ENCODE measurements around the gene NPBWR2. TPM values are rescaled to one million over a fixed set of nuclear protein-coding genes. Genes with fewer than 3 reads are reported as not detected.

NPBWR2 gene
- polyA plus RNA-seq, 3 donors, result not detected

DNA sequence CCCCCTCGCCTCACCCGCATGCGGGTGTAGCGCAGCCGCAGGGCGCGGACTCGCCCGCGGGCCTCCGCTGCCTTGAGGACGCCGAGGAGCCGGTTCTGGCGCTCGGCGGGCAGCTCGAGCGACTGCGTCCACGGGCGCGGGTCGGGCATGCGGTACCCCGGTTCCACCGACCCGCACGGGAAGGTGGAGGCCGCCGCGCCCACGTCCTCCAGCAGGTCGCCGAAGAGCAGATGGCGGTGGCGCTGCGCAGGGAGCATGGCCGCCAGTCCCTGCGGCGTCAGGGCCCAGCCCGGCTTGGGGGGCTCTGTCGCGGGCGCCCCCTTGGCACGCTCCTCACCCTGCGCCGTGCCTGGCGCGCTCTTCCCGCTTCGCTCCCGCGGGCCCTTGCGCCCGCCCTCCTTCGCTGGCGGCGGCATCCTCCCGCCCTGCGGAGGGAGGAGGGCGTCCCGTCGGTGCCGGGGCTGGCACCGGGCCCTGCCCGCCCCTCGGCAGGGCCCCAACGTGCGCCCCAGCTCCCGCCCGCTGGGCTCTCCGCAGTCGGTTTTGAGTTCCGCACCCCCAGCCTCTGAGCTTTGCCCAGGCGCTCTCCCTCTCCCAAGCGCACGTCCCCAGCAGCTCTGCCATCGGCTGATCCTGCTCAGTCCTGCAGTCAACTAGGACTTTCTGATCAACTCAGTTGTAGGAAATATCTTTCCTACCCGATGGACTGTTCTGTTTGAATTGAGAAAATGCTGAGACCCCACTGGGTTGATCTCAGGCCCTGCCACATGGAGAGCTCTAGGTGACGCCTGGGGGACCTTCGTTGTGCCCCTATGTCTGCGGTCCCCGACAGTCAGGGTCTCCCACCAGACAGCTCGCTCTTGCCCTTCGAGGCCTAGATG lies 23.3 kb downstream of the NPBWR2 start, which contains the start of gene LKAAEAR1:
Gene LKAAEAR1 (minus strand): TSS at position 595 of the 881 bp plus-strand sequence. CDS start 179 bp downstream, at position 416.
- peaks cover 9 to 20% of the 10 kb centered on the region in 2 donors for H3K27me3 ChIP-seq (ENCODE audit: control insufficient read depth in 2 of 2, insufficient read depth in 2 of 2, low read length in 2 of 2)
- Mint-ChIP-seq H3K36me3 (peaks cover 6 to 8% of the 10 kb centered on the region in 2 donors), H3K27me3 (ENCODE audit: low read depth in 3 of 3) (peaks cover 23 to 31% (median 24%) of the 10 kb centered on the region in 3 donors), H3K4me3 (peak within 1 kb of the TSS; percentile 82 to 95), H3K27ac (peak within 1 kb of the TSS in 5 of 7 donors; percentile 30 to 71 (median 63)), H3K9me3 (peaks cover 6 to 12% (median 11%) of the 10 kb centered on the region in 7 donors), H3K4me1 (peaks cover 38% of the 10 kb centered on the region)
- H3K9me3 ChIP-seq (replicated peaks in 1 of 2; ENCODE audit: control insufficient read depth in 1 of 2, insufficient read depth in 1 of 2, low read length in 2 of 2), result peaks cover 8 to 14% of the 10 kb centered on the region in 2 donors
- DNase-seq, result no peak
- WGBS (ENCODE audit: insufficient coverage), result under 1% methylated on average over 80 of the region's 86 CpGs
- peak within 1 kb of the TSS; percentile 43 for H3K9ac ChIP-seq (ENCODE audit: insufficient read depth, low read length, poor library complexity, severe bottlenecking)
- H3K4me1 ChIP-seq (ENCODE audit: control insufficient read depth in 1 of 2, insufficient read depth in 2 of 2, low read length in 2 of 2), result peaks cover 38 to 45% of the 10 kb centered on the region in 2 donors
- H3K79me2 ChIP-seq (ENCODE audit: insufficient read depth, low read length), result peaks cover 31% of the 10 kb centered on the region
- intact Hi-C loops (cut with micrococcal nuclease), result loop anchor here (5.0 kb wide), 2 partner anchors 38 to 168 kb away; no protein-coding TSS in a partner anchor
- peaks cover 81% of the 10 kb centered on the region for H4K20me1 ChIP-seq (ENCODE audit: insufficient read depth, low read length)
- peak within 1 kb of the TSS; percentile 72 for H2AFZ ChIP-seq (ENCODE audit: insufficient read depth, low read depth, low read length, poor library complexity, severe bottlenecking)
- H3K27ac ChIP-seq (ENCODE audit: low read depth in 1 of 2, low read length in 2 of 2), result no peak within 1 kb of the TSS
- peak within 1 kb of the TSS; percentile 97 for H3K4me2 ChIP-seq (replicated peaks; ENCODE audit: extremely low read depth, low read length, poor library complexity, severe bottlenecking)
- H3K36me3 ChIP-seq (replicated peaks in 1 of 2; ENCODE audit: control insufficient read depth in 1 of 2, insufficient read depth in 2 of 2, low read length in 2 of 2), result no peaks in the 10 kb centered on the region
- TF ChIP-seq CTCF (IDR thresholded peaks at IDR 0.05), result no peak
- H3K4me3 ChIP-seq (replicated peaks in 1 of 3; ENCODE audit: low read depth in 2 of 3, low read length in 3 of 3), result peak within 1 kb of the TSS; percentile 37 to 94 (median 40)

DNA sequence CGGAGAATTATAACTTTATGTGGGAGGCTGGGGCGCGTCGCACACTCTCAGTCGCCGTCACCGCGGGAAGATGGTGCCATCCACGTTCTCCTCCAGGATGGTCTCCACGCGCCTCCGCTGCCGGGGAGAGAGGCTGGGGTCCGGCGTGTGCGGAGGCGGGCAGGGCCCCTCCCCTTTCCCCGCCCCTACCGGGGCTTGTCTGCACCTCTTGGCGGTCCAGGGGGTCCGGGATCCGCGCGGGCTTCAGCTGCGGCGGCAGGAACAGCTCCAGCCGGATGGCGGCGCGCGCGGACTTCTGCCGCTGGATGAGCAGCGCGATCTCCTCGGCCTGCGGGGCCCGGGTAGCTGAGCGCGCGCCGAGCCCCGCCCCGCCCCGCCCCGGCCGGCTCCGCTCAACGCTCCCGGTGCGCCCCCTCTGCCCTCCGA lies 24.0 kb downstream of the NPBWR2 start:
- peak overlapping the region; percentile 72 for H2AFZ ChIP-seq (ENCODE audit: insufficient read depth, low read depth, low read length, poor library complexity, severe bottlenecking)
- 0% methylated on average over 51 of the region's 52 CpGs for WGBS (ENCODE audit: insufficient coverage)
- H3K9me3 Mint-ChIP-seq, result peaks cover 6 to 12% (median 11%) of the 10 kb centered on the region in 7 donors

More for the DNA sequence above, 24.0 kb downstream of the NPBWR2 start:
- H3K36me3 ChIP-seq (replicated peaks in 1 of 2; ENCODE audit: control insufficient read depth in 1 of 2, insufficient read depth in 2 of 2, low read length in 2 of 2), result no peaks in the 10 kb centered on the region
- H3K27ac ChIP-seq (ENCODE audit: low read depth in 1 of 2, low read length in 2 of 2), result no peak overlapping the region
- H3K4me2 ChIP-seq (replicated peaks; ENCODE audit: extremely low read depth, low read length, poor library complexity, severe bottlenecking), result peak overlapping the region; percentile 97
- H3K9ac ChIP-seq (ENCODE audit: insufficient read depth, low read length, poor library complexity, severe bottlenecking), result peak overlapping the region; percentile 43
- peaks cover 9 to 20% of the 10 kb centered on the region in 2 donors for H3K27me3 ChIP-seq (ENCODE audit: control insufficient read depth in 2 of 2, insufficient read depth in 2 of 2, low read length in 2 of 2)
- H3K4me3 ChIP-seq (replicated peaks in 1 of 3; ENCODE audit: low read depth in 2 of 3, low read length in 3 of 3), result peak overlapping the region; percentile 37 to 94 (median 40)
- peaks cover 81% of the 10 kb centered on the region for H4K20me1 ChIP-seq (ENCODE audit: insufficient read depth, low read length)
- DNase-seq, result peak; percentile 53 to 67 (median 63)
- intact Hi-C loops (cut with micrococcal nuclease), result loop anchor here (5.0 kb wide), 2 partner anchors 39 to 169 kb away; no protein-coding TSS in a partner anchor
- H3K79me2 ChIP-seq (ENCODE audit: insufficient read depth, low read length), result peaks cover 37% of the 10 kb centered on the region
- TF ChIP-seq CTCF (IDR thresholded peaks at IDR 0.05), result peak; percentile 82
- H3K9me3 ChIP-seq (replicated peaks in 1 of 2; ENCODE audit: control insufficient read depth in 1 of 2, insufficient read depth in 1 of 2, low read length in 2 of 2), result peaks cover 8 to 14% of the 10 kb centered on the region in 2 donors
- Mint-ChIP-seq H3K4me3 (peak overlapping the region; percentile 79 to 95), H3K4me1 (peaks cover 38% of the 10 kb centered on the region), H3K36me3 (peaks cover 6 to 8% of the 10 kb centered on the region in 2 donors), H3K27ac (peak overlapping the region in 6 of 7 donors; percentile 30 to 76 (median 66)), H3K27me3 (ENCODE audit: low read depth in 3 of 3) (peaks cover 23 to 31% (median 24%) of the 10 kb centered on the region in 3 donors)
- peaks cover 38 to 45% of the 10 kb centered on the region in 2 donors for H3K4me1 ChIP-seq (ENCODE audit: control insufficient read depth in 1 of 2, insufficient read depth in 2 of 2, low read length in 2 of 2)
